ENCODE data around the gene MAPKAP1.

DNA sequence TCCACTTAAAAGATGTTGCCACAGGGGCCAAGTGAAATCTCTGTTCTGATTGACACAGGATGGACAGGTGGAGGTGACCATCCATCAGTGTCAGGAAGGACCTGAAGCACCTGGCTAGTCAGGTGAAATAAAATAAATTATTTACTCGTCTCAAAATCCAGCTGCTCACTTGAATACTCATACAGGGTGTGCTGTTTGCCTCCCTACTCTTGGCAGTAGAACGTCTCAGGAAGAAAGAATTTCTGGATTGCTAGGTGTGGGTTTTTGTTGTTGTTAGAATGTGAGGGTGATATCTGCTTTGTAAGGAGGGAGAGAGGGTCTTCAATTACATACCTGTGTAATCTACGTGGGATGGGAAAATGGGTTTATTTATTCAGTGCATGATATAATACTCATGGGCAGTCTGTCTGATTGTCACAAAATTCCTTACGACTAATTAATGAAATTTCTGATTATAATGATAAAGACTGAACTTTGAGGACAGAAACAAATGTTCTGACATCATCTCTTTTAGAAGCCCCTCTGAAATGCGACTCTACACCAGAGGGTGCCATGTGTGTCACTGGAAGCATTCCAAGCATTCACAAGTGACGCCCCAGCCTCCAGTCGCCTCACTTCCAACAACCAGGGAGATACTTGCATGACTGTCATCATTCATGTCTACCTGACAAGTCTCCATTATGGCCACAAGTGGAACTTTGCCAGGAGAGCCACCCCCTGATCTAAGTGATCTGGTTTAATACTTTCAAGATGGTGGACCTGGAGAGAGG is 227.0 kb downstream of the MAPKAP1 start:
- TF ChIP-seq POLR2A (IDR thresholded peaks at IDR 0.05), result no peak
- TF ChIP-seq EP300 (IDR thresholded peaks at IDR 0.05), result no peak

Measured in stomach (tissue), 4 donors.